ENCODE measurements around the gene VGLL1. TPM values are rescaled to one million over a fixed set of nuclear protein-coding genes. Genes with fewer than 3 reads are reported as not detected.

The VGLL1 gene
- total and polyA plus RNA-seq, 10 of the 15 experiments (the other 5 are each of a cell fraction or from before 2014, with no cell fraction given), result not detected

DNA sequence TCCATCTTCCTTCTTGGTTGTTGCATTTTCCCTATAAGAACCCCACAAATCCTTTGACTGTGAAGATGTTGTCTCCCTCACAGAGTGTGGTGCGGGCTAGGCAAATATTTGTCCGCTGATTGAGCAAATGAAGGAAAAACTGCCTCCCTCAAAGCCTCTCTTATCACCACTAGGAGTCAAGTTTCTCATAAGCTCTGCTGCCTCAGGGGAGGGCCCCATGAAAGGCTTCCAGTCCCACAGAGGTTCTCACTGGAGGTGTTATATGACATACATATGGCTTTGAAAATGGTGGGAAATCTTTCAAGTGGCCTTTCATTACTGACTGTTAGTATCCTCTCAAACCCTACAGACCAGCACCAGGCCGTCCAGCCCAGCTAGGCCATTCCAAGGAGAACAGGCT, 9.3 kb downstream of the VGLL1 start:
- DNase-seq (ENCODE audit: low read depth, low spot score), result no peak
- no peak for ATAC-seq
- Histone ChIP-seq H3K9me3 (replicated peaks; ENCODE audit: control insufficient read depth, insufficient read depth, low read length) (no peaks in the 10 kb centered on the region), H3K79me2 (ENCODE audit: control insufficient read depth, insufficient read depth, low read length) (no peaks in the 10 kb centered on the region), H3K4me2 (ENCODE audit: control insufficient read depth, insufficient read depth) (no peak overlapping the region), H3K36me3 (ENCODE audit: control insufficient read depth in 2 of 2, insufficient read depth in 2 of 2, low read length in 1 of 2) (no peaks in the 10 kb centered on the region), H3K27ac (ENCODE audit: control insufficient read depth, insufficient read depth) (no peak overlapping the region), H3K4me3 (no peak overlapping the region), H3K9ac (ENCODE audit: control insufficient read depth, insufficient read depth, low read length) (no peak overlapping the region), H4K20me1 (ENCODE audit: control insufficient read depth, insufficient read depth) (no peaks in the 10 kb centered on the region), H2AFZ (ENCODE audit: control insufficient read depth, low read depth, low read length) (no peak overlapping the region), H3K4me1 (ENCODE audit: control insufficient read depth, insufficient read depth, low read length) (no peaks in the 10 kb centered on the region), H3K27me3 (replicated peaks in 1 of 2; ENCODE audit: control insufficient read depth in 2 of 2, insufficient read depth in 2 of 2, low read length in 1 of 2) (no peaks in the 10 kb centered on the region; a peak in 1 of 4 replicates)
- in situ Hi-C loops (cut with MboI), result no loop called here
- intact Hi-C loops (cut with micrococcal nuclease; ENCODE audit: unreplicated experiment), result no loop called here
- FAIRE-seq, result no peak
- WGBS (ENCODE audit: insufficient coverage, insufficient replicate concordance, low lambda C conversion rate, missing lambda C conversion rate), result 14% methylated on average over 3 of the region's 3 CpGs
- RAD21 ChIA-PET (ENCODE audit: unreplicated experiment), result no interaction called here
- CTCF ChIA-PET, result no interaction called here
- SMC1A ChIA-PET (ENCODE audit: uncharacterized antibody, unreplicated experiment), result no interaction called here
- BruUV-seq (replicated peaks), result no TSS peak
- POLR2A ChIA-PET, result no interaction called here
- TF ChIP-seq TCF7 (IDR thresholded peaks at IDR 0.05; ENCODE audit: borderline replicate concordance) (no peak), NFYA (IDR thresholded peaks at IDR 0.05; ENCODE audit: borderline replicate concordance, low read depth, low read length) (no peak), CREB1 (IDR thresholded peaks at IDR 0.05; ENCODE audit: low read depth) (no peak), HSF1 (IDR thresholded peaks at IDR 0.05; ENCODE audit: low read depth, low read length) (no peak), ATF3 (IDR thresholded peaks at IDR 0.05; ENCODE audit: borderline replicate concordance, extremely low read depth, low read depth, low read length) (no peak), NFXL1 (IDR thresholded peaks at IDR 0.05; ENCODE audit: borderline replicate concordance) (no peak), HDAC2 (IDR thresholded peaks at IDR 0.05) (no peak), FOXK2 (IDR thresholded peaks at IDR 0.05) (no peak), RELA (IDR thresholded peaks at IDR 0.05; ENCODE audit: borderline replicate concordance, partially characterized antibody) (no peak), POU2F2 (IDR thresholded peaks at IDR 0.05; ENCODE audit: borderline replicate concordance, low read depth, low read length) (no peak), IRF3 (IDR thresholded peaks at IDR 0.05) (no peak), NRF1 (conservative IDR thresholded peaks at IDR 0.05; ENCODE audit: low read depth, low read length) (no peak)
- TF ChIP-seq, protein P1, sequence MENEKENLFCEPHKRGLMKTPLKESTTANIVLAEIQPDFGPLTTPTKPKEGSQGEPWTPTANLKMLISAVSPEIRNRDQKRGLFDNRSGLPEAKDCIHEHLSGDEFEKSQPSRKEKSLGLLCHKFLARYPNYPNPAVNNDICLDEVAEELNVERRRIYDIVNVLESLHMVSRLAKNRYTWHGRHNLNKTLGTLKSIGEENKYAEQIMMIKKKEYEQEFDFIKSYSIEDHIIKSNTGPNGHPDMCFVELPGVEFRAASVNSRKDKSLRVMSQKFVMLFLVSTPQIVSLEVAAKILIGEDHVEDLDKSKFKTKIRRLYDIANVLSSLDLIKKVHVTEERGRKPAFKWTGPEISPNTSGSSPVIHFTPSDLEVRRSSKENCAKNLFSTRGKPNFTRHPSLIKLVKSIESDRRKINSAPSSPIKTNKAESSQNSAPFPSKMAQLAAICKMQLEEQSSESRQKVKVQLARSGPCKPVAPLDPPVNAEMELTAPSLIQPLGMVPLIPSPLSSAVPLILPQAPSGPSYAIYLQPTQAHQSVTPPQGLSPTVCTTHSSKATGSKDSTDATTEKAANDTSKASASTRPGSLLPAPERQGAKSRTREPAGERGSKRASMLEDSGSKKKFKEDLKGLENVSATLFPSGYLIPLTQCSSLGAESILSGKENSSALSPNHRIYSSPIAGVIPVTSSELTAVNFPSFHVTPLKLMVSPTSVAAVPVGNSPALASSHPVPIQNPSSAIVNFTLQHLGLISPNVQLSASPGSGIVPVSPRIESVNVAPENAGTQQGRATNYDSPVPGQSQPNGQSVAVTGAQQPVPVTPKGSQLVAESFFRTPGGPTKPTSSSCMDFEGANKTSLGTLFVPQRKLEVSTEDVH (IDR thresholded peaks at IDR 0.05; ENCODE audit: low read depth, partially characterized antibody), result no peak
- TF ChIP-seq, protein P2, sequence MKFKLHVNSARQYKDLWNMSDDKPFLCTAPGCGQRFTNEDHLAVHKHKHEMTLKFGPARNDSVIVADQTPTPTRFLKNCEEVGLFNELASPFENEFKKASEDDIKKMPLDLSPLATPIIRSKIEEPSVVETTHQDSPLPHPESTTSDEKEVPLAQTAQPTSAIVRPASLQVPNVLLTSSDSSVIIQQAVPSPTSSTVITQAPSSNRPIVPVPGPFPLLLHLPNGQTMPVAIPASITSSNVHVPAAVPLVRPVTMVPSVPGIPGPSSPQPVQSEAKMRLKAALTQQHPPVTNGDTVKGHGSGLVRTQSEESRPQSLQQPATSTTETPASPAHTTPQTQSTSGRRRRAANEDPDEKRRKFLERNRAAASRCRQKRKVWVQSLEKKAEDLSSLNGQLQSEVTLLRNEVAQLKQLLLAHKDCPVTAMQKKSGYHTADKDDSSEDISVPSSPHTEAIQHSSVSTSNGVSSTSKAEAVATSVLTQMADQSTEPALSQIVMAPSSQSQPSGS (IDR thresholded peaks at IDR 0.05; ENCODE audit: low read length), result no peak
- TF ChIP-seq, protein P3, sequence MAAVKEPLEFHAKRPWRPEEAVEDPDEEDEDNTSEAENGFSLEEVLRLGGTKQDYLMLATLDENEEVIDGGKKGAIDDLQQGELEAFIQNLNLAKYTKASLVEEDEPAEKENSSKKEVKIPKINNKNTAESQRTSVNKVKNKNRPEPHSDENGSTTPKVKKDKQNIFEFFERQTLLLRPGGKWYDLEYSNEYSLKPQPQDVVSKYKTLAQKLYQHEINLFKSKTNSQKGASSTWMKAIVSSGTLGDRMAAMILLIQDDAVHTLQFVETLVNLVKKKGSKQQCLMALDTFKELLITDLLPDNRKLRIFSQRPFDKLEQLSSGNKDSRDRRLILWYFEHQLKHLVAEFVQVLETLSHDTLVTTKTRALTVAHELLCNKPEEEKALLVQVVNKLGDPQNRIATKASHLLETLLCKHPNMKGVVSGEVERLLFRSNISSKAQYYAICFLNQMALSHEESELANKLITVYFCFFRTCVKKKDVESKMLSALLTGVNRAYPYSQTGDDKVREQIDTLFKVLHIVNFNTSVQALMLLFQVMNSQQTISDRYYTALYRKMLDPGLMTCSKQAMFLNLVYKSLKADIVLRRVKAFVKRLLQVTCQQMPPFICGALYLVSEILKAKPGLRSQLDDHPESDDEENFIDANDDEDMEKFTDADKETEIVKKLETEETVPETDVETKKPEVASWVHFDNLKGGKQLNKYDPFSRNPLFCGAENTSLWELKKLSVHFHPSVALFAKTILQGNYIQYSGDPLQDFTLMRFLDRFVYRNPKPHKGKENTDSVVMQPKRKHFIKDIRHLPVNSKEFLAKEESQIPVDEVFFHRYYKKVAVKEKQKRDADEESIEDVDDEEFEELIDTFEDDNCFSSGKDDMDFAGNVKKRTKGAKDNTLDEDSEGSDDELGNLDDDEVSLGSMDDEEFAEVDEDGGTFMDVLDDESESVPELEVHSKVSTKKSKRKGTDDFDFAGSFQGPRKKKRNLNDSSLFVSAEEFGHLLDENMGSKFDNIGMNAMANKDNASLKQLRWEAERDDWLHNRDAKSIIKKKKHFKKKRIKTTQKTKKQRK (IDR thresholded peaks at IDR 0.05; ENCODE audit: low read depth, low read length), result no peak

All from GM12878 (cell line).